HEK293T (cell line): ENCODE results near the gene NPHP4.

Source experiments
- CTBP1 ChIP-seq: fragments of 450-650 bp; IDR thresholded peaks from 2 replicates; pipeline ENCODE4 v1.6.1; 2016; ENCODE audit warnings: borderline replicate concordance
- NFRKB ChIP-seq: fragments of 450-650 bp; IDR thresholded peaks from 2 replicates; pipeline ENCODE4 v1.6.1; 2016; ENCODE audit warnings: mild to moderate bottlenecking, moderate library complexity
- SUZ12 ChIP-seq: fragments of 450-650 bp; IDR thresholded peaks from 2 replicates; pipeline ENCODE4 v1.6.1; 2016; ENCODE audit warnings: mild to moderate bottlenecking
- TARDBP ChIP-seq: fragments of 450-650 bp; IDR thresholded peaks from 2 replicates; pipeline ENCODE4 v1.6.1; 2016

- no peak for TF ChIP-seq TARDBP
- no peak for TF ChIP-seq CTBP1
- no peak for TF ChIP-seq NFRKB
- TF ChIP-seq SUZ12 = no peak
These were observed 77.4 kb downstream of the NPHP4 start for GRCh38 chr1:5914676-5915365.
